Left ventricle myocardium inferior (tissue), 1 donor: ENCODE results near the gene RGP1. TPM values are rescaled to one million over a fixed set of nuclear protein-coding genes. Genes with fewer than 3 reads are reported as not detected.
A peak's percentile ranks its signal among the peaks of the same experiment; 100 is the strongest.

Source experiments
- DNase-seq: peaks from one replicate; pipeline ENCODE4 v3.0.0-alpha.2; 2020
- H3K27ac ChIP-seq: fragments of 200-600 bp; replicated peaks from 2 replicates; pipeline ENCODE4 v1.8.0; 2021
- H3K27me3 ChIP-seq: fragments of 200-600 bp; 2 replicates; pipeline ENCODE4 v1.8.0; 2021; ENCODE audit warnings: low read depth
- H3K36me3 ChIP-seq: fragments of 200-600 bp; 2 replicates; pipeline ENCODE4 v1.8.0; 2021
- H3K4me1 ChIP-seq: fragments of 200-600 bp; 2 replicates; pipeline ENCODE4 v1.8.0; 2021
- H3K4me3 ChIP-seq: fragments of 200-600 bp; 2 replicates; pipeline ENCODE4 v1.8.0; 2021; ENCODE audit warnings: mild to moderate bottlenecking, moderate library complexity
- H3K9me3 ChIP-seq: fragments of 200-600 bp; replicated peaks from 2 replicates; pipeline ENCODE4 v1.8.0; 2021
- CTCF ChIP-seq: fragments of 200-600 bp; IDR thresholded peaks from 2 replicates; pipeline ENCODE4 v1.8.0; 2021; ENCODE audit warnings: antibody characterized with exemption, mild to moderate bottlenecking, borderline replicate concordance
- intact Hi-C: fragments of 100-400 bp; cut with micrococcal nuclease; formaldehyde crosslinking; loops from one replicate; pipeline ENCODE4 v1.11.0; 2022
- total RNA-seq: library from RNA; stranded (reverse); fragmentation: NEBNext Ultra II Directional; extraction: Animal tissue kit (Norgen Biotek cat#: 25700); gene quantifications from one replicate; pipeline ENCODE4 v1.2.1, GENCODE V29; 2021
- donor health status: DM: no; HTN: yes; CAD: no; lungs with severe emphysema.

Gene RGP1
- total RNA-seq, 1 donor from 2014 or later = 30.2 TPM

GRCh38 chr9:35783418-35783817 is 34.3 kb downstream of the RGP1 start:
- no peak for TF ChIP-seq CTCF
- intact Hi-C loops = no loop called here
- DNase-seq = no peak
- Histone ChIP-seq H3K9me3 (no peaks in the 10 kb centered on the region), H3K4me3 (no peak overlapping the region), H3K4me1 (no peaks in the 10 kb centered on the region), H3K36me3 (peaks cover 3% of the 10 kb centered on the region), H3K27me3 (no peaks in the 10 kb centered on the region), H3K27ac (no peak overlapping the region)

GRCh38 chr9:35789541-35789940 is 40.5 kb downstream of the RGP1 start:
- TF ChIP-seq CTCF = no peak
- intact Hi-C loops = loop anchor here (2.0 kb wide), 1 partner anchor 93 kb away; no protein-coding TSS in a partner anchor
- no peaks in the 10 kb centered on the region for H3K27me3 ChIP-seq

GRCh38 chr9:35790025-35790384 is 40.9 kb downstream of the RGP1 start:
- no peak overlapping the region for H3K4me3 ChIP-seq
- peaks cover 45% of the 10 kb centered on the region for H3K4me1 ChIP-seq
- H3K36me3 ChIP-seq = no peaks in the 10 kb centered on the region
- intact Hi-C loops = no loop called here
- peak overlapping the region; percentile 91 for H3K27ac ChIP-seq
- H3K27me3 ChIP-seq = no peaks in the 10 kb centered on the region
- TF ChIP-seq CTCF = no peak
- DNase-seq = no peak
- no peaks in the 10 kb centered on the region for H3K9me3 ChIP-seq

More at GRCh38 chr9:35789541-35789940, 40.5 kb downstream of the RGP1 start:
- H3K9me3 ChIP-seq = no peaks in the 10 kb centered on the region
- DNase-seq = no peak
- H3K27ac ChIP-seq = no peak overlapping the region
- H3K4me1 ChIP-seq = peaks cover 40% of the 10 kb centered on the region
- H3K4me3 ChIP-seq = no peak overlapping the region
- no peaks in the 10 kb centered on the region for H3K36me3 ChIP-seq

GRCh38 chr9:35790385-35791296 is 41.6 kb downstream of the RGP1 start:
- Histone ChIP-seq H3K27me3 (no peaks in the 10 kb centered on the region), H3K27ac (peak overlapping the region; percentile 91), H3K9me3 (no peaks in the 10 kb centered on the region), H3K36me3 (no peaks in the 10 kb centered on the region), H3K4me3 (peak overlapping the region; percentile 78), H3K4me1 (peaks cover 51% of the 10 kb centered on the region)
- peak; percentile 87 for TF ChIP-seq CTCF
- DNase-seq = peak; percentile 67
- intact Hi-C loops = no loop called here

GRCh38 chr9:35791297-35791921 is 42.3 kb downstream of the RGP1 start, which contains the start of gene NPR2:
TSS of gene NPR2 (plus strand) at chr9:35791591. CDS start at chr9:35792409, 818 bp downstream.
- Histone ChIP-seq H3K9me3 (no peaks in the 10 kb centered on the region), H3K4me3 (peak within 1 kb of the TSS; percentile 78), H3K4me1 (peaks cover 56% of the 10 kb centered on the region), H3K27ac (peak within 1 kb of the TSS; percentile 91), H3K27me3 (no peaks in the 10 kb centered on the region), H3K36me3 (no peaks in the 10 kb centered on the region)
- TF ChIP-seq CTCF = no peak
- intact Hi-C loops = no loop called here
- peak; percentile 55 for DNase-seq
